Measurements from ENCODE around the gene TLNRD1. TPM values are rescaled to one million over a fixed set of nuclear protein-coding genes. Genes with fewer than 3 reads are reported as not detected.
"Not testable (repeated sequence)": the region's sequence is repeated elsewhere in the genome, so short reads cannot be mapped to it uniquely, and the experiment has no call there.

Gene TLNRD1
- polyA plus RNA-seq (2012; ENCODE audit: insufficient read depth, insufficient read length, low read depth): 12.3 TPM

- no peaks in the 10 kb centered on the region for H3K27me3 ChIP-seq
- peak; percentile 92 for DNase-seq
- H3K4me1 ChIP-seq: no peaks in the 10 kb centered on the region
- TF ChIP-seq CTCF (IDR thresholded peaks at IDR 0.05; ENCODE audit: low read depth, low read length): no peak
- H3K9me3 ChIP-seq: no peaks in the 10 kb centered on the region
- peaks cover 5% of the 10 kb centered on the region for H3K36me3 ChIP-seq
- H3K4me3 ChIP-seq (ENCODE audit: low read depth, low read length): peak within 1 kb of the TSS; percentile 83
These were observed at the start of gene TLNRD1 for GRCh38 chr15:81000624-81001151. TLNRD1 (plus strand) TSS chr15:81000923; CDS start chr15:81002272, 1,349 bp downstream.

GRCh38 chr15:80951941-80952340 is 48.8 kb upstream of the TLNRD1 start:
- TF ChIP-seq CTCF (IDR thresholded peaks at IDR 0.05; ENCODE audit: low read depth, low read length): no peak
- H3K27me3 ChIP-seq: no peaks in the 10 kb centered on the region
- no peaks in the 10 kb centered on the region for H3K9me3 ChIP-seq
- no peak for DNase-seq
- no peak overlapping the region for H3K4me3 ChIP-seq (ENCODE audit: low read depth, low read length)
- H3K36me3 ChIP-seq: peaks cover 13% of the 10 kb centered on the region
- no peaks in the 10 kb centered on the region for H3K4me1 ChIP-seq

GRCh38 chr15:80953001-80953952 is 47.4 kb upstream of the TLNRD1 start:
- Histone ChIP-seq H3K36me3 (peaks cover 13% of the 10 kb centered on the region), H3K4me1 (no peaks in the 10 kb centered on the region), H3K4me3 (ENCODE audit: low read depth, low read length) (no peak overlapping the region), H3K9me3 (no peaks in the 10 kb centered on the region), H3K27me3 (no peaks in the 10 kb centered on the region)
- no peak for TF ChIP-seq CTCF (IDR thresholded peaks at IDR 0.05; ENCODE audit: low read depth, low read length)
- DNase-seq: no peak

GRCh38 chr15:80953953-80954778 is 46.6 kb upstream of the TLNRD1 start:
- Histone ChIP-seq H3K4me3 (ENCODE audit: low read depth, low read length) (no peak overlapping the region), H3K36me3 (peaks cover 11% of the 10 kb centered on the region), H3K4me1 (no peaks in the 10 kb centered on the region), H3K9me3 (no peaks in the 10 kb centered on the region), H3K27me3 (no peaks in the 10 kb centered on the region)
- no peak for DNase-seq
- no peak for TF ChIP-seq CTCF (IDR thresholded peaks at IDR 0.05; ENCODE audit: low read depth, low read length)

- not testable (repeated sequence) for H3K27me3 ChIP-seq; H3K4me3 ChIP-seq (ENCODE audit: low read depth, low read length); H3K4me1 ChIP-seq; H3K9me3 ChIP-seq; H3K36me3 ChIP-seq; DNase-seq
These were observed 44.9 kb upstream of the TLNRD1 start for GRCh38 chr15:80955571-80956452.

Data from BE2C (cell line).